ENCODE measurements around the gene PTTG1. TPM values are rescaled to one million over a fixed set of nuclear protein-coding genes. Genes with fewer than 3 reads are reported as not detected.

PTTG1 gene
- total RNA-seq, 1 experiment from 2014 or later: 239 TPM

DNA sequence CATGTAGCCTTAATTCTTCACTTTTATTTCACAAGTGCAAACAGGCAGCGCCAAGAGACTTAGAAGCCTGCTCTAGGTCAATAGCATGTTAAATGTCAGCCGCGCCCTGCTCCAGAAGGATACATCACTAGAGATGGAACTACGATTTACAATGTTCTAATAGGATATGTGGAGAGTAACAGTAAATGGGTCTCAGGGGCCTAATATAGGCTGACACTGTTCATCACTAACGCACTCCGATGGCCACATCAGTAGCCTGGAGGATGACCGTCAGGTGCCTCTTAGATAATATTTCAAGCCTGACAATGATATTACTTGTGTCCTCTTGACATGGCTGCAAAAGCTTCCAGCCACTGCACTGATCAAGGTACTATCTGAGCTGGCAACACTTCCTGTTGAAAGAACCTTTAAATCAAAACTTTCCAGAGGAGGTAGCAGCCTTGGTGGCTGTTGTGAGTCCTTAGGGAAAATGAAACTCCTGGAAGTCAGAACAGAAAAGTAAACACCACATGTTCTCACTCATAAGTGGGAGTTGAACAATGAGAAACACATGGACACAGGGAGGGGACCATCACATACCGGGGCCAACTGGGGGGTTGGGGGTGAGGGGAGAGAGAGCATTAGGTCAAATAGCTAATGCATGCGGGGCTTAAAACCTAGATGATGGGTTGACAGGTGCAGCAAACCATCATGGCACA, 35.0 kb downstream of the PTTG1 start (continued):
- TF ChIP-seq, protein P1, sequence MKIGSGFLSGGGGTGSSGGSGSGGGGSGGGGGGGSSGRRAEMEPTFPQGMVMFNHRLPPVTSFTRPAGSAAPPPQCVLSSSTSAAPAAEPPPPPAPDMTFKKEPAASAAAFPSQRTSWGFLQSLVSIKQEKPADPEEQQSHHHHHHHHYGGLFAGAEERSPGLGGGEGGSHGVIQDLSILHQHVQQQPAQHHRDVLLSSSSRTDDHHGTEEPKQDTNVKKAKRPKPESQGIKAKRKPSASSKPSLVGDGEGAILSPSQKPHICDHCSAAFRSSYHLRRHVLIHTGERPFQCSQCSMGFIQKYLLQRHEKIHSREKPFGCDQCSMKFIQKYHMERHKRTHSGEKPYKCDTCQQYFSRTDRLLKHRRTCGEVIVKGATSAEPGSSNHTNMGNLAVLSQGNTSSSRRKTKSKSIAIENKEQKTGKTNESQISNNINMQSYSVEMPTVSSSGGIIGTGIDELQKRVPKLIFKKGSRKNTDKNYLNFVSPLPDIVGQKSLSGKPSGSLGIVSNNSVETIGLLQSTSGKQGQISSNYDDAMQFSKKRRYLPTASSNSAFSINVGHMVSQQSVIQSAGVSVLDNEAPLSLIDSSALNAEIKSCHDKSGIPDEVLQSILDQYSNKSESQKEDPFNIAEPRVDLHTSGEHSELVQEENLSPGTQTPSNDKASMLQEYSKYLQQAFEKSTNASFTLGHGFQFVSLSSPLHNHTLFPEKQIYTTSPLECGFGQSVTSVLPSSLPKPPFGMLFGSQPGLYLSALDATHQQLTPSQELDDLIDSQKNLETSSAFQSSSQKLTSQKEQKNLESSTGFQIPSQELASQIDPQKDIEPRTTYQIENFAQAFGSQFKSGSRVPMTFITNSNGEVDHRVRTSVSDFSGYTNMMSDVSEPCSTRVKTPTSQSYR (CRISPR knock-in tag; IDR thresholded peaks at IDR 0.05): no peak
- TF ChIP-seq EMX1 (CRISPR knock-in tag; IDR thresholded peaks at IDR 0.05) (no peak), TEAD4 (CRISPR knock-in tag; IDR thresholded peaks at IDR 0.05) (no peak), OVOL2 (CRISPR knock-in tag; IDR thresholded peaks at IDR 0.05; ENCODE audit: borderline replicate concordance) (no peak), FOXP1 (CRISPR knock-in tag; IDR thresholded peaks at IDR 0.05; ENCODE audit: borderline replicate concordance) (no peak)
- TF ChIP-seq, protein P2, sequence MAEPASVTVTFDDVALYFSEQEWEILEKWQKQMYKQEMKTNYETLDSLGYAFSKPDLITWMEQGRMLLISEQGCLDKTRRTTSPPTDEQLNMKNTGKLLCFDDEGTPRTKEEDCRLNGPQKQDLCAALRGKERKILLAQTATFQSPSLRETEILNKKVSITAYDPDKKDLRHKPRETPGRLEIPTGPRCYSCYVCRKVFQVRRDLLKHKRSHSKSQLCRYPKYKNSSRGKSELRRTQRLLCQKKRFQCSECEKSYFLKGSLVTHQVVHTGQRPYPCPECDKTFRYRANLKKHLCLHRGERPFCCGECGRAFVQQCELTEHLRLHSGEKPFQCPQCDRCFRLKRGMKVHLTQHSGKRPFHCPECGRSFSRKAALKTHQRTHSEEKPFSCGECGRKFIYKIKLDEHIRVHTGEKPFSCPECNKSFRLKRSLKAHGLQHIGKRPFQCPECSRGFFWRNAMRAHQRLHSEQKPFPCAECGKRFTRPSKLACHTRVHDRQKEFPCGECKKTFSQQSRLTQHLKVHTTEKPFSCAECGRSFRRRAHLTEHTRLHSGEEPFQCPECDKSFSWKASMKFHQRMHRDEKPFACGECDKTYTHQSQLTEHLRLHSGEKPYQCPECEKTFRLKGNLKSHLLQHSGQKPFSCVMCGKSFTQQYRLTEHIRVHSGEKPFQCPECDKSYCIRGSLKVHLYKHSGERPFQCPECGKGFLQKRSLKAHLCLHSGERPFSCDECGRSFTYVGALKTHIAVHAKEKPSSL (CRISPR knock-in tag; conservative IDR thresholded peaks at IDR 0.05): no peak
- TF ChIP-seq, protein P3, sequence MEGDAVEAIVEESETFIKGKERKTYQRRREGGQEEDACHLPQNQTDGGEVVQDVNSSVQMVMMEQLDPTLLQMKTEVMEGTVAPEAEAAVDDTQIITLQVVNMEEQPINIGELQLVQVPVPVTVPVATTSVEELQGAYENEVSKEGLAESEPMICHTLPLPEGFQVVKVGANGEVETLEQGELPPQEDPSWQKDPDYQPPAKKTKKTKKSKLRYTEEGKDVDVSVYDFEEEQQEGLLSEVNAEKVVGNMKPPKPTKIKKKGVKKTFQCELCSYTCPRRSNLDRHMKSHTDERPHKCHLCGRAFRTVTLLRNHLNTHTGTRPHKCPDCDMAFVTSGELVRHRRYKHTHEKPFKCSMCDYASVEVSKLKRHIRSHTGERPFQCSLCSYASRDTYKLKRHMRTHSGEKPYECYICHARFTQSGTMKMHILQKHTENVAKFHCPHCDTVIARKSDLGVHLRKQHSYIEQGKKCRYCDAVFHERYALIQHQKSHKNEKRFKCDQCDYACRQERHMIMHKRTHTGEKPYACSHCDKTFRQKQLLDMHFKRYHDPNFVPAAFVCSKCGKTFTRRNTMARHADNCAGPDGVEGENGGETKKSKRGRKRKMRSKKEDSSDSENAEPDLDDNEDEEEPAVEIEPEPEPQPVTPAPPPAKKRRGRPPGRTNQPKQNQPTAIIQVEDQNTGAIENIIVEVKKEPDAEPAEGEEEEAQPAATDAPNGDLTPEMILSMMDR (IDR thresholded peaks at IDR 0.05): no peak
- TF ChIP-seq, protein P4, sequence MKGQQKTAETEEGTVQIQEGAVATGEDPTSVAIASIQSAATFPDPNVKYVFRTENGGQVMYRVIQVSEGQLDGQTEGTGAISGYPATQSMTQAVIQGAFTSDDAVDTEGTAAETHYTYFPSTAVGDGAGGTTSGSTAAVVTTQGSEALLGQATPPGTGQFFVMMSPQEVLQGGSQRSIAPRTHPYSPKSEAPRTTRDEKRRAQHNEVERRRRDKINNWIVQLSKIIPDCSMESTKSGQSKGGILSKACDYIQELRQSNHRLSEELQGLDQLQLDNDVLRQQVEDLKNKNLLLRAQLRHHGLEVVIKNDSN (CRISPR knock-in tag; IDR thresholded peaks at IDR 0.05): no peak

DNA sequence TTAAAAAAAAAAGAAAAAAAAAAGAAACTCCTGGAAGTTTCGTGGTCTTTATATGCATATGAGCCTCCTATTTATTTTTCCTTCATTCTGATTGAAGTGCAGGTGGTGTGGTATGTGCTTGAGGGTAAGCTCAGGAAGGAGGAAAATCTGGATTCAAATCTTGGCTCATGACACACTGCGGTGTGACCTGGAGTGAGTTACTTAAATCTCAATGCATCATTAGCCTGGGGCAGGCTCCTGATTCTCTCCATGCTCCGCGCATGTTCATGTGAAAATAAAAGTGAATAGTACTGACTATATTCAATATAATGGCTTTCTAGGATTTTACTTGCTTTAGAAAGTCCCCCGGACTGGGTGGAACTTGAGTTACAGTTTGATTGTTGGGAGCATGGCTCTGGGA, 35.6 kb downstream of the PTTG1 start:
- Mint-ChIP-seq H3K4me3 (no peak overlapping the region), H3K27me3 (ENCODE audit: low read depth) (no peaks in the 10 kb centered on the region), H3K9me3 (peaks cover 21% of the 10 kb centered on the region), H3K4me1 (0 out of 2 replicates have a peak, but pooled peaks cover 3% of the 10 kb centered on the region), H3K27ac (no peak overlapping the region), H3K36me3 (peaks cover 4% of the 10 kb centered on the region; the same call in 1 of the 2 replicates)
- DNase-seq (ENCODE audit: low spot score) (no peak), ATAC-seq (no peak)
- POLR2A ChIA-PET: no interaction called here
- CTCF ChIA-PET: interaction anchor here (0.8 kb wide), 1 partner anchor 19 kb away, joined by 3 read pairs; no protein-coding TSS in a partner anchor
- no peak for TF ChIP-seq SP1 (CRISPR knock-in tag; conservative IDR thresholded peaks at IDR 0.05)
- TF ChIP-seq, protein P5, sequence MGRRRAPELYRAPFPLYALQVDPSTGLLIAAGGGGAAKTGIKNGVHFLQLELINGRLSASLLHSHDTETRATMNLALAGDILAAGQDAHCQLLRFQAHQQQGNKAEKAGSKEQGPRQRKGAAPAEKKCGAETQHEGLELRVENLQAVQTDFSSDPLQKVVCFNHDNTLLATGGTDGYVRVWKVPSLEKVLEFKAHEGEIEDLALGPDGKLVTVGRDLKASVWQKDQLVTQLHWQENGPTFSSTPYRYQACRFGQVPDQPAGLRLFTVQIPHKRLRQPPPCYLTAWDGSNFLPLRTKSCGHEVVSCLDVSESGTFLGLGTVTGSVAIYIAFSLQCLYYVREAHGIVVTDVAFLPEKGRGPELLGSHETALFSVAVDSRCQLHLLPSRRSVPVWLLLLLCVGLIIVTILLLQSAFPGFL (CRISPR knock-in tag; IDR thresholded peaks at IDR 0.05; ENCODE audit: borderline replicate concordance): no peak
- TF ChIP-seq, protein P6, sequence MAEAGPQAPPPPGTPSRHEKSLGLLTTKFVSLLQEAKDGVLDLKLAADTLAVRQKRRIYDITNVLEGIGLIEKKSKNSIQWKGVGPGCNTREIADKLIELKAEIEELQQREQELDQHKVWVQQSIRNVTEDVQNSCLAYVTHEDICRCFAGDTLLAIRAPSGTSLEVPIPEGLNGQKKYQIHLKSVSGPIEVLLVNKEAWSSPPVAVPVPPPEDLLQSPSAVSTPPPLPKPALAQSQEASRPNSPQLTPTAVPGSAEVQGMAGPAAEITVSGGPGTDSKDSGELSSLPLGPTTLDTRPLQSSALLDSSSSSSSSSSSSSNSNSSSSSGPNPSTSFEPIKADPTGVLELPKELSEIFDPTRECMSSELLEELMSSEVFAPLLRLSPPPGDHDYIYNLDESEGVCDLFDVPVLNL (CRISPR knock-in tag; IDR thresholded peaks at IDR 0.05; ENCODE audit: borderline replicate concordance, low read depth): no peak
- TF ChIP-seq ZBTB21 (CRISPR knock-in tag; IDR thresholded peaks at IDR 0.05; ENCODE audit: borderline replicate concordance): no peak
- no peak for TF ChIP-seq NFATC4 (CRISPR knock-in tag; IDR thresholded peaks at IDR 0.05)
- TF ChIP-seq, protein P1 (CRISPR knock-in tag; IDR thresholded peaks at IDR 0.05): no peak
- TF ChIP-seq, protein P7, sequence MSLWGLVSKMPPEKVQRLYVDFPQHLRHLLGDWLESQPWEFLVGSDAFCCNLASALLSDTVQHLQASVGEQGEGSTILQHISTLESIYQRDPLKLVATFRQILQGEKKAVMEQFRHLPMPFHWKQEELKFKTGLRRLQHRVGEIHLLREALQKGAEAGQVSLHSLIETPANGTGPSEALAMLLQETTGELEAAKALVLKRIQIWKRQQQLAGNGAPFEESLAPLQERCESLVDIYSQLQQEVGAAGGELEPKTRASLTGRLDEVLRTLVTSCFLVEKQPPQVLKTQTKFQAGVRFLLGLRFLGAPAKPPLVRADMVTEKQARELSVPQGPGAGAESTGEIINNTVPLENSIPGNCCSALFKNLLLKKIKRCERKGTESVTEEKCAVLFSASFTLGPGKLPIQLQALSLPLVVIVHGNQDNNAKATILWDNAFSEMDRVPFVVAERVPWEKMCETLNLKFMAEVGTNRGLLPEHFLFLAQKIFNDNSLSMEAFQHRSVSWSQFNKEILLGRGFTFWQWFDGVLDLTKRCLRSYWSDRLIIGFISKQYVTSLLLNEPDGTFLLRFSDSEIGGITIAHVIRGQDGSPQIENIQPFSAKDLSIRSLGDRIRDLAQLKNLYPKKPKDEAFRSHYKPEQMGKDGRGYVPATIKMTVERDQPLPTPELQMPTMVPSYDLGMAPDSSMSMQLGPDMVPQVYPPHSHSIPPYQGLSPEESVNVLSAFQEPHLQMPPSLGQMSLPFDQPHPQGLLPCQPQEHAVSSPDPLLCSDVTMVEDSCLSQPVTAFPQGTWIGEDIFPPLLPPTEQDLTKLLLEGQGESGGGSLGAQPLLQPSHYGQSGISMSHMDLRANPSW (CRISPR knock-in tag; conservative IDR thresholded peaks at IDR 0.05; ENCODE audit: low read depth): no peak
- no peak for TF ChIP-seq OVOL2 (CRISPR knock-in tag; IDR thresholded peaks at IDR 0.05; ENCODE audit: borderline replicate concordance)
- no peak for TF ChIP-seq ESRRA (CRISPR knock-in tag; IDR thresholded peaks at IDR 0.05; ENCODE audit: borderline replicate concordance)
- TF ChIP-seq SOX15 (CRISPR knock-in tag; IDR thresholded peaks at IDR 0.05): no peak

Measured in WTC11 (cell line).